HEK293T (cell line): Measurements from ENCODE around the gene RNU1-3.
"Not testable (repeated sequence)": the region's sequence is repeated elsewhere in the genome, so short reads cannot be mapped to it uniquely, and the experiment has no call there.

Experiments used
- BHLHE40 ChIP-seq: fragments of 450-650 bp; IDR thresholded peaks from 2 replicates; pipeline ENCODE4 v1.6.1; 2016; ENCODE audit warnings: mild to moderate bottlenecking, moderate library complexity, borderline replicate concordance
- FOXA1 ChIP-seq: fragments of 450-650 bp; IDR thresholded peaks from 2 replicates; pipeline ENCODE4 v1.6.1; 2016; ENCODE audit warnings: mild to moderate bottlenecking
- FOXK2 ChIP-seq: fragments of 450-650 bp; IDR thresholded peaks from 2 replicates; pipeline ENCODE4 v1.6.1; 2016; ENCODE audit warnings: mild to moderate bottlenecking
- L3MBTL2 ChIP-seq: fragments of 450-650 bp; conservative IDR thresholded peaks from 2 replicates; pipeline ENCODE4 v1.6.1; 2016; ENCODE audit warnings: mild to moderate bottlenecking
- LEF1 ChIP-seq: fragments of 450-650 bp; IDR thresholded peaks from 2 replicates; pipeline ENCODE4 v1.6.1; 2017; ENCODE audit warnings: mild to moderate bottlenecking, borderline replicate concordance
- SP1 ChIP-seq: fragments of 450-650 bp; IDR thresholded peaks from 2 replicates; pipeline ENCODE4 v1.6.1; 2017
- SUZ12 ChIP-seq: fragments of 450-650 bp; IDR thresholded peaks from 2 replicates; pipeline ENCODE4 v1.6.1; 2016; ENCODE audit warnings: mild to moderate bottlenecking
- TARDBP ChIP-seq: fragments of 450-650 bp; IDR thresholded peaks from 2 replicates; pipeline ENCODE4 v1.6.1; 2016

DNA sequence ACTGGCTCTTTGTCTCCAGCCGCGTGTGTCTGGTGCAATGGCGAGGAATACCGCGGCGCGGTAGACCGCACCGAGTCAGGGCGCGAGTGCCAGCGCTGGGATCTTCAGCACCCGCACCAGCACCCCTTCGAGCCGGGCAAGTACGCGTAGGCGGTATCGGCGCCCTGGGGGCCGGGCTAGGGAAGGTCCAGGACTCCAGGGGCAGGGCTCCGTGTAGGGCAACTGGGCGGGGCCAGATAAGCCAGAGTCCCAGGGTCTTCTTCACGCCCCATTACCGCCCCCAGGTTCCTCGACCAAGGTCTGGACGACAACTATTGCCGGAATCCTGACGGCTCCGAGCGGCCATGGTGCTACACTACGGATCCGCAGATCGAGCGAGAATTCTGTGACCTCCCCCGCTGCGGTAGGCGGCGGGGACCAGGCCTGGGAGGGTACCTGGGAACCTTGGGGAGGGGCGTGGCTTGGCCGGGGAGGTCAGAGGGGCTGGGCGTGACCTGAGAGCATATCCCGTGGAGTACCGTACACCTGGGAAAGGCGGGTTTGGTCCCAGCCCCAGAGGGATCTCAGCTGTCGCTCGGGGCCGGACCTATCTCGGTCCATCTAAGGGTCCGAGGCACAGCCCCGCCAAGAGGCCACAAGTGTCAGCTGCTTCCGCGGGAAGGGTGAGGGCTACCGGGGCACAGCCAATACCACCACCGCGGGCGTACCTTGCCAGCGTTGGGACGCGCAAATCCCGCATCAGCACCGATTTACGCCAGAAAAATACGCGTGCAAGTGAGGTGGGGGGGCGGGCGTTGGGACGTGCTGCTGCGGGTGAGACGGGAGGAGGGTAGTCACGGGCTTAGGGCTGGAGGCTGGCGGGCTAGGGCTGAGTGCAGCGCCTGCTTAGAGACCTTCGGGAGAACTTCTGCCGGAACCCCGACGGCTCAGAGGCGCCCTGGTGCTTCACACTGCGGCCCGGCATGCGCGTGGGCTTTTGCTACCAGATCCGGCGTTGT lies 19.3 kb downstream of the RNU1-3 start:
- not testable (repeated sequence) for TF ChIP-seq SP1, FOXA1, L3MBTL2, TARDBP, LEF1, BHLHE40, FOXK2, SUZ12
